Breast epithelium (tissue), 4 donors: ENCODE results near the gene LYPD6B. TPM values are rescaled to one million over a fixed set of nuclear protein-coding genes. Genes with fewer than 3 reads are reported as not detected.
A peak's percentile ranks its signal among the peaks of the same experiment; 100 is the strongest.

Experiments used
- DNase-seq, 2 donors: peaks; one replicate each; pipeline ENCODE4 v3.0.0-alpha.2; 2019; ENCODE audit warnings: low spot score in 2 of 2
- H3K27ac ChIP-seq, 2 donors: fragments of 200-600 bp; sonication (generic) in 1 of 2; one replicate each; pipeline ENCODE4 v1.5.1; 2016 to 2019; ENCODE audit warnings: mild to moderate bottlenecking in 1 of 2
- H3K27me3 ChIP-seq, 2 donors: fragments of 200-600 bp; sonication (generic) in 1 of 2; one replicate each; pipeline versions ENCODE4 v1.5.1 to v1.6.0; 2017 to 2019; ENCODE audit warnings: control low read depth in 1 of 2, mild to moderate bottlenecking in 1 of 2
- H3K36me3 ChIP-seq: fragments of 200-600 bp; one replicate; pipeline ENCODE4 v1.5.1; 2019
- H3K4me1 ChIP-seq, 2 donors: fragments of 200-600 bp; sonication (generic); one replicate each; pipeline ENCODE4 v1.5.1; 2016 to 2019; ENCODE audit warnings: control low read depth in 1 of 2
- H3K4me3 ChIP-seq, 3 donors: fragments of 200-600 bp; sonication (generic); 1 replicate in 2 of 3; 2 replicates in 1 of 3; pipeline ENCODE4 v1.5.1; 2016 to 2019; ENCODE audit warnings: mild to moderate bottlenecking in 3 of 3, moderate library complexity in 2 of 3
- H3K9me3 ChIP-seq, 2 donors: fragments of 200-600 bp; sonication (generic) in 1 of 2; one replicate each; pipeline ENCODE4 v1.5.1; 2016 to 2019; ENCODE audit warnings: control low read depth in 1 of 2
- POLR2A ChIP-seq: fragments of 450-650 bp; IDR thresholded peaks from one replicate; pipeline ENCODE4 v1.6.1; 2016; ENCODE audit warnings: antibody characterized with exemption, mild to moderate bottlenecking, moderate library complexity
- POLR2AphosphoS5 ChIP-seq, 3 donors: sonication (generic); formaldehyde crosslinking; IDR thresholded peaks; one replicate each; pipeline ENCODE4 v1.6.1; 2017; ENCODE audit warnings: antibody characterized with exemption in 3 of 3
- intact Hi-C: fragments of 100-400 bp; cut with DNase I; formaldehyde crosslinking; loops from one replicate; pipeline ENCODE4 v1.15.1; 2023; ENCODE audit warnings: low total_unique reads
- total RNA-seq, 3 donors: library from RNA; depleted of rRNA; stranded (reverse); fragments of >200 nt; gene quantifications; one replicate each; pipeline ENCODE4 v1.1.0, GENCODE V29; 2016
- TF ChIP-seq, protein P1 (sequence below), 3 donors: fragments of 450-650 bp; IDR thresholded peaks; one replicate each; pipeline ENCODE4 v1.5.1; 2016 to 2017; ENCODE audit warnings: antibody characterized with exemption in 3 of 3, mild to moderate bottlenecking in 3 of 3, moderate library complexity in 3 of 3

The LYPD6B gene
- total RNA-seq, 3 donors from 2014 or later: 0.32 to 41.4 (median 21.0) TPM

DNA sequence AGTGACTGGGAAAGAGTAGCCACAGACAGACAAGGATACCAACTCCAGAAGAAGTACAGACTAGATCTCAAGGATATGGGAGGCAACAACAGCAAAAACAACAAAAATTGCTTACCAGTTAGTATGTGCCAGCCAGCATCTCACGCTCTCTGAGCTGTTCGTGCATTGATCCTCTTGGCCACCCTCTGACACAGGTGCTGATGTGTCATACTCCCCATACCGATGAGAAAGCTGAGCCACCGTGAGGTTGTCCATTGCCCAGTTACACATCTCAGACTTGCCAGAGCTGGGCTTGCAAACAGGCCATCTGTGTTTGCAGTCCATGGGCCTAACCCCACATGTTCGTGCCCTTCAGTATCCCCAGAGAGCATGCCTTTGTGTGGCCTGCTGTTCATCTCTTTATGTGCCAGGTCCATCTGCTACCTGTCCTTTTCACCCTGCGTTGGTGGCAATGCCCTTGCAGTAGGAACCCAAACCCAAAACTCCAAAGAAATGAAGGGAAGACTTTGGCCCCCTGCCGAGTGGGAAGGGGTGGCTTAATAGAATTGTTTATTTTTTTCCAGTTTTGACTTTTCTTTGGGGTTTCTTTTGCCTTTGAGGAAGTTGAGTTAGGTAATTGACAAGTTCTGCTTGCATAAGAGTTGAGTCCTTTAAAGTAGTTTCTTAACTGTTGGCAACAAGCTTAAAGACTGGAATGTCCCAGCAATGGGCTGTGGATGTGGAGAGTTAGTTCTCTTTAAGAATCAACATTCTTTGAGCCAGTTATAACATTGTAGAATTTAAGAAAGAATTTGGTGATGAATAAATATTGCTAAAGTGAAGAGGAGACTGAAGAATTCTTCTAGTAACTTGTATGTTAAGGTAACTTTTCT, 46.7 kb downstream of the LYPD6B start:
- Histone ChIP-seq H3K9me3 (no peaks in the 10 kb centered on the region), H3K4me1 (no peaks in the 10 kb centered on the region), H3K36me3 (no peaks in the 10 kb centered on the region), H3K27me3 (no peaks in the 10 kb centered on the region), H3K4me3 (no peak overlapping the region), H3K27ac (no peak overlapping the region)
- no peak for DNase-seq
- TF ChIP-seq POLR2AphosphoS5 (IDR thresholded peaks at IDR 0.05): no peak
- TF ChIP-seq, protein P1, sequence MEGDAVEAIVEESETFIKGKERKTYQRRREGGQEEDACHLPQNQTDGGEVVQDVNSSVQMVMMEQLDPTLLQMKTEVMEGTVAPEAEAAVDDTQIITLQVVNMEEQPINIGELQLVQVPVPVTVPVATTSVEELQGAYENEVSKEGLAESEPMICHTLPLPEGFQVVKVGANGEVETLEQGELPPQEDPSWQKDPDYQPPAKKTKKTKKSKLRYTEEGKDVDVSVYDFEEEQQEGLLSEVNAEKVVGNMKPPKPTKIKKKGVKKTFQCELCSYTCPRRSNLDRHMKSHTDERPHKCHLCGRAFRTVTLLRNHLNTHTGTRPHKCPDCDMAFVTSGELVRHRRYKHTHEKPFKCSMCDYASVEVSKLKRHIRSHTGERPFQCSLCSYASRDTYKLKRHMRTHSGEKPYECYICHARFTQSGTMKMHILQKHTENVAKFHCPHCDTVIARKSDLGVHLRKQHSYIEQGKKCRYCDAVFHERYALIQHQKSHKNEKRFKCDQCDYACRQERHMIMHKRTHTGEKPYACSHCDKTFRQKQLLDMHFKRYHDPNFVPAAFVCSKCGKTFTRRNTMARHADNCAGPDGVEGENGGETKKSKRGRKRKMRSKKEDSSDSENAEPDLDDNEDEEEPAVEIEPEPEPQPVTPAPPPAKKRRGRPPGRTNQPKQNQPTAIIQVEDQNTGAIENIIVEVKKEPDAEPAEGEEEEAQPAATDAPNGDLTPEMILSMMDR (IDR thresholded peaks at IDR 0.05): no peak
- no peak for TF ChIP-seq POLR2A
- intact Hi-C loops: loop anchor here (5.0 kb wide), 1 partner anchor 1927 kb away; no protein-coding TSS in a partner anchor

DNA sequence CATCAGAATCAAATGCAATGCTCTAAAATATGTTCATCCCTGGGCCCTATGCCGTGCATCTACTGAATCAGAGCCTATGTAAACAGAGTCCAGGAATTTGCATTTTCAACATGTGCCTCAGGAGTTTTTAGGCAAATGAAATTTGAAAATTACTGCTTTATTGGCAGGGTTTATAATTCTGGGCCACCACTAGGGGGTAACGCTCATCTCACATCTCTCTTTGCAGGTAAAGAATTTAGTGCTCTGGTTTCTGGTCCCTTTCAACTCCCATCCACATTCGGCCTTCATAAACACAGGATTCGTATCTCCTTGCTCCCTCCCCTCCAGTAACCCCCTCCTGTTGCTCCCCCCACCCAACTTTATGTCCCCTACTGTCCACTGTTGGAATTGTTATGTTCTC, 49.3 kb downstream of the LYPD6B start:
- Histone ChIP-seq H3K4me3 (no peak overlapping the region), H3K4me1 (no peaks in the 10 kb centered on the region), H3K27me3 (no peaks in the 10 kb centered on the region), H3K36me3 (no peaks in the 10 kb centered on the region), H3K27ac (no peak overlapping the region), H3K9me3 (no peaks in the 10 kb centered on the region)
- no peak for DNase-seq
- no peak for TF ChIP-seq POLR2A
- TF ChIP-seq, protein P1 (IDR thresholded peaks at IDR 0.05): peak in 2 of 3 donors; percentile 17 to 26
- intact Hi-C loops: loop anchor here (5.0 kb wide), 1 partner anchor 1925 kb away; no protein-coding TSS in a partner anchor

DNA sequence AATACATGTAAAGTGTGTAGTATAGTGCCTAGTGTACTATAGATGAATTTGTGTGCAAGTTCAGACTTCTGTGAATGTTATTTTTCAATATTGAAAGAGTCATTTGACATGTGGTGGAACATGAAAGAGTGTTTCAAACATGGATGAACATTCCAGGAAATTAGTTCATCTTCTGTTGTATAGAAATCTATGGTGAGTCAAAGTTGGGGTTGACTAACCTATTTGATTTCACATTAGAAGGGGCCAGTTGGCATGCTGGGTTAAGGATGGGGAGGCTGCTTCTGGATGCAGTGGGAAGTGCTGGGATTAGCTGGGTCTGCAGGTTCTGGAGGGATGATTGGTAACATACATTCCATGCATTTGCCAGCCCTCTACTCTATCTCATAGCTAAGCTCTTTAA, 50.6 kb downstream of the LYPD6B start:
- Histone ChIP-seq H3K4me3 (no peak overlapping the region), H3K36me3 (no peaks in the 10 kb centered on the region), H3K4me1 (no peaks in the 10 kb centered on the region), H3K9me3 (no peaks in the 10 kb centered on the region), H3K27me3 (no peaks in the 10 kb centered on the region), H3K27ac (no peak overlapping the region)
- intact Hi-C loops: loop anchor here (5.0 kb wide), 1 partner anchor 1923 kb away; no protein-coding TSS in a partner anchor
- DNase-seq: no peak
- TF ChIP-seq, protein P1 (IDR thresholded peaks at IDR 0.05): no peak
- TF ChIP-seq POLR2A (no peak), POLR2AphosphoS5 (IDR thresholded peaks at IDR 0.05) (no peak)

DNA sequence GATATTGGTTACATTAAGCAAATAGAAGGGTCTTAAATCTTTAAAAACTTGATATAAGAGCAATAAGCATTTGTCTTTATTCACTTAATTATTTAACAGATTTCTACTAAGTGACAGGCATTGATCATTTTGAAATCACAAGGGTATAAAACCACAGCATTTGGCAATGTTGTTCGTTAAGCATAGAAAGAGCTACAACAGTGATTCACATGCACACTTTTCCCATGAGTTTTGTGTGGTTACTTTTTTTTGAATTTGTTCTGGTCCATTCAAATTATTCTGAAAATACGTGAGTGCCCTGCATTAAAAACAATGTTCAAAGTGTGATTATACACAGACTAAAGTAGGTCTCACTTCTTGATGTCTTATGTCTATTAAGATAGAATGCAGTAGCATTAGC, 52.2 kb downstream of the LYPD6B start:
- no peaks in the 10 kb centered on the region for H3K36me3 ChIP-seq
- no peak overlapping the region for H3K27ac ChIP-seq
- no peaks in the 10 kb centered on the region for H3K4me1 ChIP-seq
- H3K27me3 ChIP-seq: no peaks in the 10 kb centered on the region
- TF ChIP-seq POLR2A: no peak
- no peak for TF ChIP-seq POLR2AphosphoS5 (IDR thresholded peaks at IDR 0.05)
- TF ChIP-seq, protein P1 (IDR thresholded peaks at IDR 0.05): no peak
- intact Hi-C loops: no loop called here
- no peak for DNase-seq
- H3K4me3 ChIP-seq: no peak overlapping the region
- no peaks in the 10 kb centered on the region for H3K9me3 ChIP-seq

DNA sequence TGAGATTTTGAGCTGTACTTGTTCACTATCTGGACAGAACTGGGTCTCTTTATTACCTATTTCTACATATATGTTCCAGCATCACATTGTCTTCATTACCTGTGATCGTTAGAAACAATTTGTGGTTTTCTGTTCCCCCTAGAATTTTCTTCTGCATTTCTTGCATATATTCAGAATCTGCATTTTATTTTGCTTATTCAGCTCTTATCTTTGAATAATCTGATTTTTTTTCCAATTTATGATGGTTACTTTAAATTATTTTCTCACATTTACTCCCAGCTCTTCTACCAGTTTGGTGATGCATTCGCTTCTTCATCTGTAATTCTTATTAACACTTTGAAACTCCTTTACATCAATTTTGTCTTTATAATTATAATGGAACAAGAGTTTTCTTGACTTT, 55.1 kb downstream of the LYPD6B start:
- no peaks in the 10 kb centered on the region for H3K9me3 ChIP-seq
- no peaks in the 10 kb centered on the region for H3K36me3 ChIP-seq
- TF ChIP-seq, protein P1 (IDR thresholded peaks at IDR 0.05): no peak
- TF ChIP-seq POLR2AphosphoS5 (IDR thresholded peaks at IDR 0.05): no peak
- TF ChIP-seq POLR2A: no peak
- no peak overlapping the region for H3K27ac ChIP-seq
- no peaks in the 10 kb centered on the region for H3K4me1 ChIP-seq
- no peak overlapping the region for H3K4me3 ChIP-seq
- intact Hi-C loops: no loop called here
- DNase-seq: no peak
- H3K27me3 ChIP-seq: no peaks in the 10 kb centered on the region
